Liver (tissue), 9 donors: ENCODE data around the gene DLL1. TPM values are rescaled to one million over a fixed set of nuclear protein-coding genes. Genes with fewer than 3 reads are reported as not detected.

Experiments used
- DNase-seq: peaks from one replicate; pipeline ENCODE4 v3.0.0-alpha.2; 2017; ENCODE audit warnings: low spot score
- H3K27ac ChIP-seq, 2 donors: one replicate each; pipeline ENCODE4 v1.7.0; 2013; ENCODE audit warnings: inconsistent platforms in 2 of 2, low read length in 2 of 2, control low read depth in 1 of 2, low read depth in 1 of 2, mild to moderate bottlenecking in 1 of 2
- H3K27me3 ChIP-seq, 4 donors: one replicate each; pipeline versions ENCODE4 v1.6.1 to v1.7.0; 2013; ENCODE audit warnings: low read length in 3 of 4, inconsistent platforms in 1 of 4, mild to moderate bottlenecking in 1 of 4, moderate library complexity in 1 of 4; ENCODE audit not compliant: control insufficient read depth in 4 of 4, insufficient read depth in 4 of 4
- H3K36me3 ChIP-seq, 4 donors: one replicate each; pipeline versions ENCODE4 v1.6.1 to v1.7.0; 2013; ENCODE audit warnings: low read length in 3 of 4, mild to moderate bottlenecking in 3 of 4, low read depth in 1 of 4, moderate library complexity in 1 of 4; ENCODE audit not compliant: control insufficient read depth in 4 of 4, insufficient read depth in 3 of 4
- H3K4me1 ChIP-seq, 4 donors: one replicate each; pipeline versions ENCODE4 v1.6.1 to v1.7.0; 2013; ENCODE audit warnings: low read length in 3 of 4, mild to moderate bottlenecking in 3 of 4, moderate library complexity in 1 of 4; ENCODE audit not compliant: control insufficient read depth in 4 of 4, insufficient read depth in 4 of 4
- H3K4me3 ChIP-seq, 3 donors: one replicate each; pipeline versions ENCODE4 v1.6.1 to v1.7.0; 2013; ENCODE audit warnings: low read length in 3 of 3, control low read depth in 1 of 3, low read depth in 1 of 3, mild to moderate bottlenecking in 1 of 3
- H3K9ac ChIP-seq, 2 donors: one replicate each; pipeline ENCODE4 v1.7.0; 2013; ENCODE audit warnings: low read length in 2 of 2, mild to moderate bottlenecking in 2 of 2, moderate library complexity in 2 of 2, control low read depth in 1 of 2, low read depth in 1 of 2
- H3K9me3 ChIP-seq, 4 donors: one replicate each; pipeline versions ENCODE4 v1.6.1 to v1.7.0; 2013; ENCODE audit warnings: low read length in 3 of 4; ENCODE audit not compliant: control insufficient read depth in 4 of 4
- ATF3 ChIP-seq: IDR thresholded peaks from 2 replicates; pipeline ENCODE4 v1.6.1; 2016; ENCODE audit warnings: antibody characterized with exemption
- CTCF ChIP-seq: fragments of 150-350 bp; IDR thresholded peaks from 2 replicates; pipeline ENCODE4 v1.5.1; 2017; ENCODE audit warnings: improper control_type of control experiment, low read depth, low read length; ENCODE audit not compliant: missing input control
- EGR1 ChIP-seq, 2 donors: IDR thresholded peaks; 2 replicates each; pipeline ENCODE4 v1.6.1; 2016 to 2018; ENCODE audit warnings: antibody characterized with exemption in 2 of 2, low read depth in 2 of 2
- FOXA1 ChIP-seq: IDR thresholded peaks from 2 replicates; pipeline ENCODE4 v1.6.1; 2016; ENCODE audit warnings: antibody characterized with exemption
- FOXA2 ChIP-seq: IDR thresholded peaks from 2 replicates; pipeline ENCODE4 v1.6.1; 2016; ENCODE audit warnings: antibody characterized with exemption
- GABPA ChIP-seq, 2 donors: IDR thresholded peaks in 1 of 2; conservative IDR thresholded peaks in 1 of 2; 2 replicates each; pipeline ENCODE4 v1.6.1; 2016; ENCODE audit warnings: antibody characterized with exemption in 2 of 2, mild to moderate bottlenecking in 1 of 2, moderate library complexity in 1 of 2
- HNF4A ChIP-seq, 2 donors: conservative IDR thresholded peaks; 2 replicates each; pipeline ENCODE4 v1.6.1; 2016; ENCODE audit warnings: antibody characterized with exemption in 2 of 2, mild to moderate bottlenecking in 2 of 2
- HNF4G ChIP-seq: IDR thresholded peaks from 2 replicates; pipeline ENCODE4 v1.6.1; 2016; ENCODE audit warnings: antibody characterized with exemption
- JUND ChIP-seq, 2 donors: IDR thresholded peaks; 2 replicates each; pipeline ENCODE4 v1.6.1; 2016; ENCODE audit warnings: antibody characterized with exemption in 2 of 2
- MAX ChIP-seq: IDR thresholded peaks from 2 replicates; pipeline ENCODE4 v1.6.1; 2016; ENCODE audit warnings: antibody characterized with exemption
- NR2F2 ChIP-seq: IDR thresholded peaks from 2 replicates; pipeline ENCODE4 v1.6.1; 2016; ENCODE audit warnings: antibody characterized with exemption
- RAD21 ChIP-seq, 2 donors: IDR thresholded peaks; 2 replicates each; pipeline ENCODE4 v1.6.1; 2016; ENCODE audit warnings: antibody characterized with exemption in 2 of 2, mild to moderate bottlenecking in 2 of 2
- REST ChIP-seq: IDR thresholded peaks from 2 replicates; pipeline ENCODE4 v1.6.1; 2016; ENCODE audit warnings: antibody characterized with exemption, mild to moderate bottlenecking
- RXRA ChIP-seq, 2 donors: IDR thresholded peaks; 2 replicates each; pipeline ENCODE4 v1.6.1; 2017 to 2018; ENCODE audit warnings: antibody characterized with exemption in 2 of 2, mild to moderate bottlenecking in 1 of 2
- SP1 ChIP-seq: IDR thresholded peaks from 2 replicates; pipeline ENCODE4 v1.6.1; 2018; ENCODE audit warnings: antibody characterized with exemption, mild to moderate bottlenecking
- TAF1 ChIP-seq: conservative IDR thresholded peaks from 2 replicates; pipeline ENCODE4 v1.6.1; 2016; ENCODE audit warnings: antibody characterized with exemption, mild to moderate bottlenecking
- YY1 ChIP-seq: IDR thresholded peaks from 2 replicates; pipeline ENCODE4 v1.6.1; 2016; ENCODE audit warnings: antibody characterized with exemption, mild to moderate bottlenecking
- ZBTB33 ChIP-seq: IDR thresholded peaks from 2 replicates; pipeline ENCODE4 v1.6.1; 2016; ENCODE audit warnings: antibody characterized with exemption
- WGBS: extraction: QIAGEN DNeasy Blood & Tissue Kit; methylation state at CpG from one replicate; pipeline ENCODE4 v1.1.7; 2013; 5-methylcytosine and 5-hydroxymethylcytosine counted together
- polyA plus RNA-seq, 2 donors: library from polyadenylated mRNA; stranded (reverse) in 1 of 2; unstranded in 1 of 2; fragments of 200-250 nt in 1 of 2; fragments of >200 nt in 1 of 2; fragmentation: Nextera tagmentation in 1 of 2; extraction: Ambion mirVana in 1 of 2; gene quantifications; one replicate each; pipeline versions ENCODE4 v1.2.1 to v1.2.3, GENCODE V29; 2013 to 2015
- total RNA-seq, 2 donors: library from RNA; depleted of rRNA; stranded (reverse); fragments of >200 nt; gene quantifications; one replicate each; pipeline ENCODE4 v1.2.3, GENCODE V29; 2014
- donor health status: healthy.
- donor health status: healthy.
- donor health status: healthy.
- donor health status: healthy.
- donor health status: healthy.

DLL1 gene
- total and polyA plus RNA-seq, 4 donors, result 1.0 to 2.3 (median 1.7) TPM

- TF ChIP-seq GABPA (IDR thresholded peaks at IDR 0.05 in 1 of 2, conservative IDR thresholded peaks at IDR 0.05 in 1 of 2) (no peak), CTCF (no peak), RAD21 (IDR thresholded peaks at IDR 0.05) (no peak), HNF4A (conservative IDR thresholded peaks at IDR 0.05) (no peak), JUND (IDR thresholded peaks at IDR 0.05) (no peak), EGR1 (IDR thresholded peaks at IDR 0.05; ENCODE audit: low read depth in 2 of 2) (no peak), HNF4G (no peak)
These were observed 34.2 kb downstream of the DLL1 start (continued) for GRCh38 chr6:170256641-170257040.

- no peak overlapping the region for H3K4me3 ChIP-seq
- H3K4me1 ChIP-seq, result no peaks in the 10 kb centered on the region
- no peak overlapping the region for H3K27ac ChIP-seq
- DNase-seq, result no peak
- no peaks in the 10 kb centered on the region for H3K36me3 ChIP-seq
- 91% methylated on average over 32 of the region's 32 CpGs for WGBS
- no peaks in the 10 kb centered on the region for H3K27me3 ChIP-seq
- H3K9ac ChIP-seq, result no peak overlapping the region
- H3K9me3 ChIP-seq, result no peaks in the 10 kb centered on the region
- TF ChIP-seq GABPA (IDR thresholded peaks at IDR 0.05 in 1 of 2, conservative IDR thresholded peaks at IDR 0.05 in 1 of 2), result no peak
- TF ChIP-seq MAX, result no peak
- TF ChIP-seq TAF1, result no peak
- TF ChIP-seq YY1, result no peak
- no peak for TF ChIP-seq FOXA1
- TF ChIP-seq RAD21 (IDR thresholded peaks at IDR 0.05), result no peak
- no peak for TF ChIP-seq ZBTB33
- TF ChIP-seq HNF4G, result no peak
- no peak for TF ChIP-seq SP1
- no peak for TF ChIP-seq CTCF
- TF ChIP-seq RXRA (IDR thresholded peaks at IDR 0.05), result no peak
- no peak for TF ChIP-seq EGR1 (IDR thresholded peaks at IDR 0.05; ENCODE audit: low read depth in 2 of 2)
- no peak for TF ChIP-seq NR2F2
- no peak for TF ChIP-seq ATF3
- TF ChIP-seq FOXA2, result no peak
- TF ChIP-seq HNF4A (conservative IDR thresholded peaks at IDR 0.05), result no peak
- TF ChIP-seq REST, result no peak
These were observed 35.3 kb downstream of the DLL1 start for GRCh38 chr6:170255426-170256125.
